ENCODE measurements around the gene GRIK3. TPM values are rescaled to one million over a fixed set of nuclear protein-coding genes. Genes with fewer than 3 reads are reported as not detected.

Gene GRIK3
- total RNA-seq, 2 experiments from 2014 or later, result not detected

DNA sequence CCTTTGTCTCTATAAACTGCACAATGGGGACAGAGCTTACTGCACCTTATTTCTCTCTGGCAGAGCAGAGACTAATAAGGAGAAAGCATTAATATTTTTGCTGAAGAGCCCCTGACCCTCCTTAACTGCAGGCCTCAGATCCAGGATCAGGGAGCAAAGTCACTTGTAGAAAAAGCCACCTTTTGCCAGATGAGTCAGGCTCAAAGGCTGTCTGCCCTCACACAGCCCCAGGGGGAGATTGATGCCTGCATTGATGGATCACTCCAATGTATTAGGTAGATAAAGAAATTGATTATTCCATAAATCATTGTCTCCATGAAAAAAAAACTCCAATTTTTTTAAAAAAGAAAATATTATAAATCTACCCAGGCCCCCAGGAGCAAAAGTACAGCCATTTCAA, 15.8 kb downstream of the GRIK3 start:
- Mint-ChIP-seq H3K27ac (no peak overlapping the region), H3K36me3 (no peaks in the 10 kb centered on the region), H3K4me3 (no peak overlapping the region), H3K4me1 (no peaks in the 10 kb centered on the region), H3K27me3 (no peaks in the 10 kb centered on the region), H3K9me3 (ENCODE audit: low read depth) (no peaks in the 10 kb centered on the region)
- ATAC-seq (no peak), DNase-seq (no peak)
- CTCF ChIA-PET, result no interaction called here

DNA sequence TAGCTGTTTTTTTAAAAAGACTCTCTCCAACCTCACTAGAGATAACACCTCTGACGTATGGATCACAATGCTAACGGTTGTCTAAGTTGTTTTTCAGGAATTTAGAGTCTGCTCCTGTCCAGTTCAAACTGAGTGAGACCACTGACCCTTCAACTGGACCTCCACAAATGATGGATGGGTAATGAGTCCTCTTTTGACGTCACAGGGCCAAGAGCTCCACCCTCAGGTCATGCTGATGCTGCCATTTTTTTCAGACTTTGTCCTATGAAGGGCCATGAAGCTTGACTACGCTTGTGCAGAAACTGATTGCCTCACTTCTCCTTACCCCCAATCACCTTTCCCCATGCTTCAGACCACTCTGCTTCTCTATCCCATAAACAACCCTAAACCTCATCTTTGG, 16.6 kb downstream of the GRIK3 start:
- ATAC-seq (no peak), DNase-seq (no peak)
- Mint-ChIP-seq H3K36me3 (no peaks in the 10 kb centered on the region), H3K4me3 (no peak overlapping the region), H3K9me3 (ENCODE audit: low read depth) (no peaks in the 10 kb centered on the region), H3K27ac (no peak overlapping the region), H3K27me3 (no peaks in the 10 kb centered on the region), H3K4me1 (no peaks in the 10 kb centered on the region)
- CTCF ChIA-PET, result no interaction called here

GRCh38 chr1:37016121-37016520, 18.2 kb downstream of the GRIK3 start:
- ATAC-seq, result no peak
- H3K4me3 Mint-ChIP-seq, result no peak overlapping the region
- H3K27me3 Mint-ChIP-seq, result no peaks in the 10 kb centered on the region
- H3K4me1 Mint-ChIP-seq, result no peaks in the 10 kb centered on the region
- H3K27ac Mint-ChIP-seq, result no peak overlapping the region
- CTCF ChIA-PET, result no interaction called here
- DNase-seq, result no peak
- H3K9me3 Mint-ChIP-seq (ENCODE audit: low read depth), result no peaks in the 10 kb centered on the region
- H3K36me3 Mint-ChIP-seq, result no peaks in the 10 kb centered on the region

GRCh38 chr1:37015713-37016112, 18.6 kb downstream of the GRIK3 start:
- H3K4me3 Mint-ChIP-seq, result no peak overlapping the region
- H3K4me1 Mint-ChIP-seq, result no peaks in the 10 kb centered on the region
- H3K36me3 Mint-ChIP-seq, result no peaks in the 10 kb centered on the region
- DNase-seq, result no peak
- no peak for ATAC-seq
- H3K27ac Mint-ChIP-seq, result no peak overlapping the region
- CTCF ChIA-PET, result no interaction called here
- H3K9me3 Mint-ChIP-seq (ENCODE audit: low read depth), result no peaks in the 10 kb centered on the region
- no peaks in the 10 kb centered on the region for H3K27me3 Mint-ChIP-seq

- no peaks in the 10 kb centered on the region for H3K36me3 Mint-ChIP-seq
These were observed 22.1 kb downstream of the GRIK3 start for GRCh38 chr1:37012226-37012625.

DNA sequence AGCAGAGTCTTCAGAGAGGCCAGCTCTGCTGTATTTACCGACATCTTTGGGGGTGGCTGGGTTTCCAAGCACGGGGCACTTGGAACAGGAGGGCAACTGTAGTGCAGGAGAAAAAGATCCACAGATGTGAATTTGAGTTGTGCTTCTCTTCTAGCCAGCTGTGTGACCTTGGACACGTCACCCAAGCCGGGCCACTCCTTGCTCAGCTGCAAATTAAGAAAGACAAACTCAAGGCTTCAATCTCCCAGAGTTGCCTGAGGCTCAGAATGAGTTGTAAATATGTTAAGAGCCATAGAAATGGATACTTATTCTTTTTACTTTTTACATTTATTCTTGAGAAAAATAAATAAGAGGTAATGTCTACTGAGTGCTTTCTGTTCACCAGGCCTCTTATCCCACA, 24.3 kb downstream of the GRIK3 start:
- DNase-seq (no peak), ATAC-seq (no peak)
- no peak overlapping the region for H3K27ac Mint-ChIP-seq
- H3K9me3 Mint-ChIP-seq (ENCODE audit: low read depth), result no peaks in the 10 kb centered on the region
- H3K27me3 Mint-ChIP-seq, result no peaks in the 10 kb centered on the region
- no peak overlapping the region for H3K4me3 Mint-ChIP-seq
- CTCF ChIA-PET, result no interaction called here
- H3K4me1 Mint-ChIP-seq, result no peaks in the 10 kb centered on the region
- H3K36me3 Mint-ChIP-seq, result no peaks in the 10 kb centered on the region

More at GRCh38 chr1:37012226-37012625, 22.1 kb downstream of the GRIK3 start:
- no peak overlapping the region for H3K4me3 Mint-ChIP-seq
- no peaks in the 10 kb centered on the region for H3K27me3 Mint-ChIP-seq
- no peak for DNase-seq
- no peaks in the 10 kb centered on the region for H3K9me3 Mint-ChIP-seq (ENCODE audit: low read depth)
- ATAC-seq, result no peak
- CTCF ChIA-PET, result no interaction called here
- no peak overlapping the region for H3K27ac Mint-ChIP-seq
- no peaks in the 10 kb centered on the region for H3K4me1 Mint-ChIP-seq

GRCh38 chr1:37009521-37009920, 24.8 kb downstream of the GRIK3 start:
- Mint-ChIP-seq H3K4me3 (no peak overlapping the region), H3K27ac (no peak overlapping the region), H3K4me1 (no peaks in the 10 kb centered on the region), H3K9me3 (ENCODE audit: low read depth) (no peaks in the 10 kb centered on the region), H3K27me3 (no peaks in the 10 kb centered on the region), H3K36me3 (no peaks in the 10 kb centered on the region)
- CTCF ChIA-PET, result interaction anchor here (0.9 kb wide), 1 partner anchor 12 kb away, joined by 3 read pairs; no protein-coding TSS in a partner anchor
- ATAC-seq, result no peak
- DNase-seq, result no peak

GRCh38 chr1:37006132-37006868, 28.0 kb downstream of the GRIK3 start:
- H3K9me3 Mint-ChIP-seq (ENCODE audit: low read depth), result no peaks in the 10 kb centered on the region
- peaks cover 4% of the 10 kb centered on the region for H3K27me3 Mint-ChIP-seq
- CTCF ChIA-PET, result no interaction called here
- no peak overlapping the region for H3K27ac Mint-ChIP-seq
- H3K4me3 Mint-ChIP-seq, result no peak overlapping the region
- H3K36me3 Mint-ChIP-seq, result no peaks in the 10 kb centered on the region
- H3K4me1 Mint-ChIP-seq, result no peaks in the 10 kb centered on the region
- DNase-seq, result no peak
- ATAC-seq, result no peak

- H3K27ac Mint-ChIP-seq, result no peak overlapping the region
- ATAC-seq (no peak), DNase-seq (no peak)
- CTCF ChIA-PET, result no interaction called here
- no peaks in the 10 kb centered on the region for H3K4me1 Mint-ChIP-seq
- no peaks in the 10 kb centered on the region for H3K9me3 Mint-ChIP-seq (ENCODE audit: low read depth)
- H3K4me3 Mint-ChIP-seq, result no peak overlapping the region
- peaks cover 4% of the 10 kb centered on the region for H3K27me3 Mint-ChIP-seq
- H3K36me3 Mint-ChIP-seq, result no peaks in the 10 kb centered on the region
These were observed 31.4 kb downstream of the GRIK3 start for GRCh38 chr1:37002898-37003297.

GRCh38 chr1:37001703-37002102, 32.6 kb downstream of the GRIK3 start:
- H3K27ac Mint-ChIP-seq, result no peak overlapping the region
- ATAC-seq (no peak), DNase-seq (no peak)
- no peaks in the 10 kb centered on the region for H3K36me3 Mint-ChIP-seq
- H3K4me1 Mint-ChIP-seq, result no peaks in the 10 kb centered on the region
- no peaks in the 10 kb centered on the region for H3K9me3 Mint-ChIP-seq (ENCODE audit: low read depth)
- CTCF ChIA-PET, result no interaction called here
- peaks cover 4% of the 10 kb centered on the region for H3K27me3 Mint-ChIP-seq
- H3K4me3 Mint-ChIP-seq, result no peak overlapping the region

GRCh38 chr1:36996106-36996505, 38.2 kb downstream of the GRIK3 start:
- ATAC-seq, result no peak

GRCh38 chr1:36994868-36995267, 39.4 kb downstream of the GRIK3 start:
- no peak overlapping the region for H3K4me3 Mint-ChIP-seq
- no peaks in the 10 kb centered on the region for H3K4me1 Mint-ChIP-seq
- H3K27ac Mint-ChIP-seq, result no peak overlapping the region
- no peak for DNase-seq
- H3K9me3 Mint-ChIP-seq (ENCODE audit: low read depth), result no peaks in the 10 kb centered on the region
- ATAC-seq, result no peak
- H3K36me3 Mint-ChIP-seq, result no peaks in the 10 kb centered on the region
- CTCF ChIA-PET, result no interaction called here
- H3K27me3 Mint-ChIP-seq, result peaks cover 2% of the 10 kb centered on the region

More at GRCh38 chr1:36996106-36996505, 38.2 kb downstream of the GRIK3 start:
- no peaks in the 10 kb centered on the region for H3K36me3 Mint-ChIP-seq
- H3K4me1 Mint-ChIP-seq, result no peaks in the 10 kb centered on the region
- CTCF ChIA-PET, result no interaction called here
- DNase-seq, result no peak
- H3K9me3 Mint-ChIP-seq (ENCODE audit: low read depth), result no peaks in the 10 kb centered on the region
- H3K27me3 Mint-ChIP-seq, result peaks cover 2% of the 10 kb centered on the region
- no peak overlapping the region for H3K4me3 Mint-ChIP-seq
- H3K27ac Mint-ChIP-seq, result no peak overlapping the region

DNA sequence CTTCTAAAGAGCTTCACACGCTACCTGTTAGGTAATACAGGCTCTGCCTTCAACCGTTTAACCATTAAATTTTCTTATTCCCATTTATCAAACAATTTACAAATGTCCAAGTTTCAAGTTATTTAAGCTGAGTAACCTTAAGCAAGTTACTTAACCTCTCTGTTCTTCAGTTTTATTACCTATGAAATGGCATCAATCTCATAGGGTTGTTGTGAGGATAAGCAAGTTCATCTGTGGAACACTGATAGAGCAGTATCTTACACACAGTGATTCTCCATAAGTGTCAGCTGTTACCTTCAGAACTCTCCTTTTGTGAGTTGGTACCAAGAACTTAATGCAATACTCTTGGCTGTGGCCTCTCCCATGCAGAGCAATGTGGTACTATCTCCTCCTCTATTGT, 40.0 kb downstream of the GRIK3 start:
- DNase-seq (no peak), ATAC-seq (no peak)
- CTCF ChIA-PET, result no interaction called here
- Mint-ChIP-seq H3K4me3 (no peak overlapping the region), H3K9me3 (ENCODE audit: low read depth) (no peaks in the 10 kb centered on the region), H3K27me3 (peaks cover 2% of the 10 kb centered on the region), H3K27ac (no peak overlapping the region), H3K4me1 (no peaks in the 10 kb centered on the region), H3K36me3 (no peaks in the 10 kb centered on the region)

DNA sequence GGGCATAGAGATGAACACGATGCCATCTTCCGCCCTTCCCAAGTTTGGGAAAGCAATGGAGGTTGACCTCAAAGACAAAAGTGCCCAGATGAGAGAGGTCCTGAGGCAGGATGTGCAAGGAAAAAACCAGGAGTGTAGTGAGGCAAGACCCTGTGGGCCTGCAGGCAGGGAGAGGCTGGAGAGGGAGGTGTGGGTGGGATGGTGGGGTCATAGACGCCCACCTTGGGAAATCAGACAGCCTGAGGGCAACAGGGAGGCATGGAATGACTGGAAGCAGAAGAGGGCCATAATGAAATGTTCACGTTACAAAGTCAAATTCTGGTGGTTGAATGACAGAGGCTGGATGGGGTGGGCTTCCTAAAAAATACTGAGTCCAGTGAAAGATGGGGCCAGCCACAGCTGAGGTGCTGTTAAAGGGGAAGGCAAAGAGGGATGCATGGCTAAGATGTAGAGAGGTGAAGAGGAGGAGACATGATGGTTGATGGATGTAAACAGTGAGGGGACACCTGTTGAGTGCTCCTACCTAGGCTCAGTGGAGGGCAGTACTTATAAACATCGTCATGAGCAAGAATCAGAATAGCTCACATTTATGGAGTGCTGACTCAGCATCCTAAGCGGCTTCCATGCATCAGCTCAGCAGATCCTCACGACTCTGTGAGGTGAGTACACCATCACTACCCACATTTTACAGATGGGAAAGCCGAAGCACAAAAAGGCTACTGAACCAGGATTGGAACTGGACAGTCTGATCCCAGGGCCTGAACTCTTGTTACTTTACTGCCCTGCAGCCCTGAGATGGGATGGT, 42.0 kb downstream of the GRIK3 start:
- Mint-ChIP-seq H3K36me3 (no peaks in the 10 kb centered on the region), H3K4me1 (no peaks in the 10 kb centered on the region), H3K4me3 (no peak overlapping the region), H3K27ac (no peak overlapping the region), H3K27me3 (peaks cover 2% of the 10 kb centered on the region), H3K9me3 (ENCODE audit: low read depth) (no peaks in the 10 kb centered on the region)
- DNase-seq (no peak), ATAC-seq (no peak)
- CTCF ChIA-PET, result no interaction called here

Measured in activated CD8-positive, alpha-beta memory T cell treated with anti-CD3 and anti-CD28 coated beads, Interleukin-2, amount 10 ng/mL, durations not matched to agents 7 days and 5 days (primary cell).